Vagina (tissue), 2 donors: ENCODE results near the gene SETD4. TPM values are rescaled to one million over a fixed set of nuclear protein-coding genes. Genes with fewer than 3 reads are reported as not detected.
A peak's percentile ranks its signal among the peaks of the same experiment; 100 is the strongest.

Source experiments
- DNase-seq, 2 donors: peaks; one replicate each; pipeline ENCODE4 v3.0.0-alpha.2; 2017; ENCODE audit errors: extremely low spot score in 2 of 2
- H3K27ac ChIP-seq: fragments of 200-600 bp; sonication (generic); one replicate; pipeline ENCODE4 v1.5.1; 2019
- H3K27me3 ChIP-seq: fragments of 200-600 bp; sonication (generic); one replicate; pipeline ENCODE4 v1.5.1; 2019
- H3K36me3 ChIP-seq, 2 donors: fragments of 200-600 bp; sonication (generic); one replicate each; pipeline ENCODE4 v1.5.1; 2017 to 2019
- H3K4me1 ChIP-seq: fragments of 200-600 bp; sonication (generic); one replicate; pipeline ENCODE4 v1.5.1; 2019
- H3K4me3 ChIP-seq, 2 donors: fragments of 200-600 bp; sonication (generic); 1 replicate in 1 of 2; 2 replicates in 1 of 2; pipeline ENCODE4 v1.5.1; 2016 to 2019
- H3K9me3 ChIP-seq: fragments of 200-600 bp; sonication (generic); one replicate; pipeline ENCODE4 v1.5.1; 2019
- POLR2A ChIP-seq, 2 donors: fragments of 450-650 bp; IDR thresholded peaks; one replicate each; pipeline ENCODE4 v1.6.1; 2017; ENCODE audit warnings: antibody characterized with exemption in 2 of 2, mild to moderate bottlenecking in 2 of 2, moderate library complexity in 2 of 2
- POLR2AphosphoS5 ChIP-seq, 2 donors: sonication (generic); formaldehyde crosslinking; IDR thresholded peaks; one replicate each; pipeline ENCODE4 v1.9.0; 2017; ENCODE audit warnings: antibody characterized with exemption in 2 of 2, mild to moderate bottlenecking in 2 of 2, low read depth in 1 of 2; ENCODE audit not compliant: insufficient read depth in 1 of 2
- intact Hi-C: fragments of 100-400 bp; cut with DNase I; formaldehyde crosslinking; loops from one replicate; pipeline ENCODE4 v1.15.1; 2023
- total RNA-seq: library from RNA; depleted of rRNA; stranded (reverse); fragments of >200 nt; gene quantifications from one replicate; pipeline ENCODE4 v1.2.3, GENCODE V29; 2016
- TF ChIP-seq, protein P1 (sequence below), 3 experiments: fragments of 450-650 bp in 2 of 3; fragments of 200-600 bp in 1 of 3; sonication (generic) in 1 of 3; IDR thresholded peaks; one replicate each; pipeline ENCODE4 v1.5.1; 2017 to 2019; ENCODE audit warnings: antibody characterized with exemption in 3 of 3, mild to moderate bottlenecking in 2 of 3, moderate library complexity in 2 of 3

Gene SETD4, protein sequence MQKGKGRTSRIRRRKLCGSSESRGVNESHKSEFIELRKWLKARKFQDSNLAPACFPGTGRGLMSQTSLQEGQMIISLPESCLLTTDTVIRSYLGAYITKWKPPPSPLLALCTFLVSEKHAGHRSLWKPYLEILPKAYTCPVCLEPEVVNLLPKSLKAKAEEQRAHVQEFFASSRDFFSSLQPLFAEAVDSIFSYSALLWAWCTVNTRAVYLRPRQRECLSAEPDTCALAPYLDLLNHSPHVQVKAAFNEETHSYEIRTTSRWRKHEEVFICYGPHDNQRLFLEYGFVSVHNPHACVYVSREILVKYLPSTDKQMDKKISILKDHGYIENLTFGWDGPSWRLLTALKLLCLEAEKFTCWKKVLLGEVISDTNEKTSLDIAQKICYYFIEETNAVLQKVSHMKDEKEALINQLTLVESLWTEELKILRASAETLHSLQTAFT
- total RNA-seq = 28.7 TPM

GRCh38 chr21:36060159-36060921, at the start of gene SETD4:
Gene SETD4 (minus strand): TSS chr21:36060526. CDS start chr21:36058888, 1,638 bp downstream.
- H3K9me3 ChIP-seq = no peaks in the 10 kb centered on the region
- intact Hi-C loops = no loop called here
- peak in 1 of 2 donors; percentile 94 for DNase-seq

GRCh38 chr21:36109868-36110267, 49.5 kb upstream of the SETD4 start:
- H3K27ac ChIP-seq = no peak overlapping the region
- no peaks in the 10 kb centered on the region for H3K36me3 ChIP-seq
- DNase-seq = no peak
- no peak overlapping the region for H3K4me3 ChIP-seq
- H3K27me3 ChIP-seq = no peaks in the 10 kb centered on the region
- intact Hi-C loops = no loop called here
- TF ChIP-seq POLR2AphosphoS5 (IDR thresholded peaks at IDR 0.05; ENCODE audit: insufficient read depth in 1 of 2, low read depth in 1 of 2) (no peak), POLR2A (IDR thresholded peaks at IDR 0.05) (no peak)
- TF ChIP-seq, protein P1, sequence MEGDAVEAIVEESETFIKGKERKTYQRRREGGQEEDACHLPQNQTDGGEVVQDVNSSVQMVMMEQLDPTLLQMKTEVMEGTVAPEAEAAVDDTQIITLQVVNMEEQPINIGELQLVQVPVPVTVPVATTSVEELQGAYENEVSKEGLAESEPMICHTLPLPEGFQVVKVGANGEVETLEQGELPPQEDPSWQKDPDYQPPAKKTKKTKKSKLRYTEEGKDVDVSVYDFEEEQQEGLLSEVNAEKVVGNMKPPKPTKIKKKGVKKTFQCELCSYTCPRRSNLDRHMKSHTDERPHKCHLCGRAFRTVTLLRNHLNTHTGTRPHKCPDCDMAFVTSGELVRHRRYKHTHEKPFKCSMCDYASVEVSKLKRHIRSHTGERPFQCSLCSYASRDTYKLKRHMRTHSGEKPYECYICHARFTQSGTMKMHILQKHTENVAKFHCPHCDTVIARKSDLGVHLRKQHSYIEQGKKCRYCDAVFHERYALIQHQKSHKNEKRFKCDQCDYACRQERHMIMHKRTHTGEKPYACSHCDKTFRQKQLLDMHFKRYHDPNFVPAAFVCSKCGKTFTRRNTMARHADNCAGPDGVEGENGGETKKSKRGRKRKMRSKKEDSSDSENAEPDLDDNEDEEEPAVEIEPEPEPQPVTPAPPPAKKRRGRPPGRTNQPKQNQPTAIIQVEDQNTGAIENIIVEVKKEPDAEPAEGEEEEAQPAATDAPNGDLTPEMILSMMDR (IDR thresholded peaks at IDR 0.05) = no peak
- H3K9me3 ChIP-seq = no peaks in the 10 kb centered on the region
- H3K4me1 ChIP-seq = peaks cover 12% of the 10 kb centered on the region

More at GRCh38 chr21:36060159-36060921, at the start of gene SETD4:
- Histone ChIP-seq H3K36me3 (peaks cover 0 to 29% of the 10 kb centered on the region in 2 donors), H3K4me3 (peak within 1 kb of the TSS; percentile 93 to 95), H3K4me1 (peaks cover 29% of the 10 kb centered on the region), H3K27me3 (no peaks in the 10 kb centered on the region), H3K27ac (peak within 1 kb of the TSS; percentile 89)
- TF ChIP-seq POLR2AphosphoS5 (IDR thresholded peaks at IDR 0.05; ENCODE audit: insufficient read depth in 1 of 2, low read depth in 1 of 2) (peak; percentile 95), POLR2A (IDR thresholded peaks at IDR 0.05) (peak in 1 of 2 donors; percentile 82)
- TF ChIP-seq, protein P1 (IDR thresholded peaks at IDR 0.05) = no peak

- no peaks in the 10 kb centered on the region for H3K9me3 ChIP-seq
- no peaks in the 10 kb centered on the region for H3K36me3 ChIP-seq
- no peak for DNase-seq
- no peak for TF ChIP-seq POLR2AphosphoS5 (IDR thresholded peaks at IDR 0.05; ENCODE audit: insufficient read depth in 1 of 2, low read depth in 1 of 2)
- TF ChIP-seq, protein P1 (IDR thresholded peaks at IDR 0.05) = no peak
- H3K27ac ChIP-seq = no peak overlapping the region
- H3K4me1 ChIP-seq = peaks cover 8% of the 10 kb centered on the region
- intact Hi-C loops = no loop called here
- no peaks in the 10 kb centered on the region for H3K27me3 ChIP-seq
- H3K4me3 ChIP-seq = peak overlapping the region in 1 of 2 donors; percentile 4
Observed at GRCh38 chr21:36105327-36105842, 45.1 kb upstream of the SETD4 start.

DNA sequence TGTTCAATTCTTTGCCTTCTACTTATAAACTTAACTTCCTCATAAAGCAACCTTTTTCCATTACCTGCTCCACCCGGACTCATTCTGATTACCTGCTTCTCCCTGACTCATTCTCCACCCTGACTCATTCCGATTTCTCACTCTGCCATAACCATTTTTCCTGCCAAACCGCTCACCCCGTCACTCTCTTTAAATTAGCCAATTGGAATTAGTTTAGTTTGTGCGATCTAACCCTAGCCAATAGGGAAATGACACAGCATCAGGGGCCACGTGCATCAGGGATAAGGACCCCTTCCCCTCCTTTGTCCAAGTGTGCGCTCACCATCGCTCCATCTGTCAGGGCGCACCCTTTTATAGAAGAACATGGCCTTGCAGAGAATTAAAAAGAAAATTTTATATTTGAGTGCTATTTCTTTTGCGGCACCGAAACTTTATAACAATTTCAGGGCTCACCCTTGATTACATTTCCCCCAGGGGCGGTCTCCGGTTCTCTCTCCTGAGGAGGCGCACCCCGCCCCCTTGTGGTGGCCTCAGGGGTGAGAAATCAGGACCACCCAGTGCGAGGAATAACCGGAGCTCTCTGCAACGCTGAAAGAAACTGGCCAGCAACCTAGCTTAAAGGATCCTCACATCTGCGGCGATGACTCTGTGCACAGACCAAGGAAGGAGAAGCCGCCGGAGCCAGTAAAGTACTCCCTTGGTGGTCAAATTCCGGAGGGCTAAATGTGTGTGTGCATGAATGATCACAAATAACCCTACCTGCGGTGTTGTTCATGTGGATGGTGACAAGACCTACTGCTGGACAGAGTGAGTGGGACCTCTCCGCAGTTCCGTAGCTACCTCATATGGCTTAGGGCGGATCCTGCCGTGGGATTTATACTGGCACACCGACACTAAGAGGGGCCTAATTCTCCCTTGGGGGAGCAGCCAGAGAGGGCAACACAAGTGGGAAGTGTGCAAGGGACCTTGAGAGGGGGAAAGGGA, 44.3 kb upstream of the SETD4 start:
- Histone ChIP-seq H3K27ac (no peak overlapping the region), H3K36me3 (no peaks in the 10 kb centered on the region), H3K4me3 (peak overlapping the region in 1 of 2 donors; percentile 4), H3K9me3 (no peaks in the 10 kb centered on the region), H3K27me3 (no peaks in the 10 kb centered on the region), H3K4me1 (peaks cover 8% of the 10 kb centered on the region)
- TF ChIP-seq POLR2A (IDR thresholded peaks at IDR 0.05) = no peak
- TF ChIP-seq, protein P1 (IDR thresholded peaks at IDR 0.05) = peak in 2 of 3 experiments; percentile 24 to 41
- peak in 1 of 2 donors; percentile 33 for TF ChIP-seq POLR2AphosphoS5 (IDR thresholded peaks at IDR 0.05; ENCODE audit: insufficient read depth in 1 of 2, low read depth in 1 of 2)
- intact Hi-C loops = loop anchor here (1.0 kb wide), 1 partner anchor 41 kb away; no protein-coding TSS in a partner anchor
- no peak for DNase-seq
